ENCODE results near the gene ZNF580. TPM values are rescaled to one million over a fixed set of nuclear protein-coding genes. Genes with fewer than 3 reads are reported as not detected.

Gene ZNF580
- total RNA-seq, 1 donor: 6.5 TPM

DNA sequence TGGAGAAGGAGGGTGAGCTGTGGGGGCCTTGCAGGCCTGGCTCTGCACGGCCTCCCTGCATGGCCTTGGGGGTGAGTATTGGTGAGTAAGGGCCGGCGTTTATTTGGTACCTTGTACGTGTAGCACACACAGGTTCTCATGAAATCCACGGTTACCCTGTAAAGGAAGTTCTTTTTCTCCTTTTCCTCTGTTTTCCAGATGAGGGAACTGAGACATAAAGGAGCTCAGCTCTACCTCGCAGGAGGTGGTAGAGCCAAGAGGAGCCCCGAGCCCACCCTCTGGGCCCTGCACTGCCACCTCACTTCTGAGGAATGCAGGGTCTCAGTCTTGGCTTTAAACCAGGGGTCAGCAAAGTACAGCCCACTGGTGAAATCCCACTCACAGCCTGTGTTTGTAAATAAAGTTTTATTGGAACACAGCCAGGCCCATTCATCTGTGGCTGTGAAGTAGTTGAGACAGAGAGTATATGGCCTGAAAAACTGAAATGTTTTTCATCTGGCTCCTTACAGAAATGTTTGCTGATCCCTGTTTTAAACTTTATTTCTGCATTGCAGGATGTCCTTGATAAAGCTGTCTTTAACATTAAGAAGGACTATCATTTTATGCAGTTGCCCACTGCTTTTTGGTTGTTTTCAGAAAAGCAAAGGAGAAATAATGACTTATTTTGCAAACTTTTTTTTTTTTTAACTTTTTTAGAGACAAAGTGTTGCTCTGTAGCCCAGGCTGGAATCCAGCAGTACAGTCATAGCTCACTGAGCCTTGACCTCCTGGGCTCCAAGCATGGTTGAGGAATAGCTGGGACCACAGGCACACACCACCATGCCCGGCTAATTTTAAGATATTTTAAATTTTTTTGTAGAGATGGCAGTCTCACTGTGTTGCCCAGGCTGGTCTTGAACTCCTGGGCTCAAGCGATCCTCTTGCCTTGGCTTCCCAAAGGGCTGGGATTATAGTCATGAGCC, 40.6 kb downstream of the ZNF580 start:
- no peak for DNase-seq (ENCODE audit: insufficient read length, low spot score, missing footprints)
- H3K36me3 ChIP-seq (ENCODE audit: insufficient read depth, low read length): peaks cover 49% of the 10 kb centered on the region

DNA sequence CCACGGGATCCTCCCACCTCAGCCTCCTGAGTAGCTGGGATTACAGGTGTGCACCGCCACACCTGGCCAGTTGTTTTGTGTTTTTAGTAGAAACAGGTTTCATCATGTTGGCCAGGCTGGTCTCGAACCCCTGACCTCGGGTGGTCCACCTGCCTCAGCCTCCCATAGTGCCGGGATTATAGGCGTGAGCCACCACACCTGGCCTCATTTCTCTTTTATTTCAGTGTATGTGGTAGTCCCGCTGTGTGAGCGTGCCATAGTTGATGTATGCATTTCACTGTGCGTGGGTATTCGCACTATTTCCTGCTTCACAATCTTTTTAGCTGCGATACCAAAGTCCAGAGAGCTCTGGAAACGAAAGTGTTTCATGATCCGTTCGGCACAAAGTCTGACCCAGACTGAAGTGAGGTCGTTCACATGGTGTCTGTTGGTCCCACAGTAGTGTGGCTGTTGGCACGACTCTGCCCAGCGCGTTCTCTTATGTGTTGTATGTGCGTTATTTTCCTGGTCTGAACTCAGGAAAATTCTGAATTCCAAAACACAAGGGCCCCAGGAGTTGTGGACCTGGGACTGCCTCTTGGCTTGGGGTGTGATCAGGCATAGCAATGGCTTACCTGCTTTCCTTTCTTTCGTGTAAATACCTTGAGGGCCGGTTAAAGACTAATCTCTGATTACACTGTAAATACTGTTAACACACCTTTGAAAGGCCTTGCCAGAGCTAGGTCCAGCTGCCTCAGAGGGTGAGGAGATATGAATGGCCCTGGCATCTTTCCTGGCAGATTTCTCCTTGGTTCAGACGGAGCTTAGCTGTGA, 42.9 kb downstream of the ZNF580 start:
- Histone ChIP-seq H3K27me3 (ENCODE audit: insufficient read depth, low read length) (no peaks in the 10 kb centered on the region), H3K4me3 (ENCODE audit: insufficient read depth, low read length) (no peak overlapping the region), H3K9me3 (ENCODE audit: low read depth, low read length) (no peaks in the 10 kb centered on the region), H2AFZ (ENCODE audit: low read length) (no peak overlapping the region), H3K4me2 (ENCODE audit: insufficient read depth, low read length) (no peak overlapping the region), H4K20me1 (ENCODE audit: insufficient read depth, low read length) (peaks cover 78% of the 10 kb centered on the region), H3K4me1 (ENCODE audit: insufficient read depth, low read length) (no peaks in the 10 kb centered on the region), H3K79me2 (ENCODE audit: insufficient read depth, low read length) (peaks cover 91% of the 10 kb centered on the region), H3K36me3 (ENCODE audit: insufficient read depth, low read length) (peaks cover 32% of the 10 kb centered on the region), H3K27ac (ENCODE audit: low read depth, low read length) (no peak overlapping the region)
- TF ChIP-seq, protein P1, sequence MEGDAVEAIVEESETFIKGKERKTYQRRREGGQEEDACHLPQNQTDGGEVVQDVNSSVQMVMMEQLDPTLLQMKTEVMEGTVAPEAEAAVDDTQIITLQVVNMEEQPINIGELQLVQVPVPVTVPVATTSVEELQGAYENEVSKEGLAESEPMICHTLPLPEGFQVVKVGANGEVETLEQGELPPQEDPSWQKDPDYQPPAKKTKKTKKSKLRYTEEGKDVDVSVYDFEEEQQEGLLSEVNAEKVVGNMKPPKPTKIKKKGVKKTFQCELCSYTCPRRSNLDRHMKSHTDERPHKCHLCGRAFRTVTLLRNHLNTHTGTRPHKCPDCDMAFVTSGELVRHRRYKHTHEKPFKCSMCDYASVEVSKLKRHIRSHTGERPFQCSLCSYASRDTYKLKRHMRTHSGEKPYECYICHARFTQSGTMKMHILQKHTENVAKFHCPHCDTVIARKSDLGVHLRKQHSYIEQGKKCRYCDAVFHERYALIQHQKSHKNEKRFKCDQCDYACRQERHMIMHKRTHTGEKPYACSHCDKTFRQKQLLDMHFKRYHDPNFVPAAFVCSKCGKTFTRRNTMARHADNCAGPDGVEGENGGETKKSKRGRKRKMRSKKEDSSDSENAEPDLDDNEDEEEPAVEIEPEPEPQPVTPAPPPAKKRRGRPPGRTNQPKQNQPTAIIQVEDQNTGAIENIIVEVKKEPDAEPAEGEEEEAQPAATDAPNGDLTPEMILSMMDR (IDR thresholded peaks at IDR 0.05; ENCODE audit: extremely low read depth, low read depth, low read length): no peak
- no peak for DNase-seq (ENCODE audit: insufficient read length, low spot score, missing footprints)

More for the DNA sequence above, 40.6 kb downstream of the ZNF580 start:
- peaks cover 11% of the 10 kb centered on the region for H3K4me1 ChIP-seq (ENCODE audit: insufficient read depth, low read length)
- no peak overlapping the region for H3K4me2 ChIP-seq (ENCODE audit: insufficient read depth, low read length)
- no peaks in the 10 kb centered on the region for H3K9me3 ChIP-seq (ENCODE audit: low read depth, low read length)
- peaks cover 84% of the 10 kb centered on the region for H4K20me1 ChIP-seq (ENCODE audit: insufficient read depth, low read length)
- H3K27ac ChIP-seq (ENCODE audit: low read depth, low read length): no peak overlapping the region
- no peak overlapping the region for H2AFZ ChIP-seq (ENCODE audit: low read length)
- H3K27me3 ChIP-seq (ENCODE audit: insufficient read depth, low read length): no peaks in the 10 kb centered on the region
- no peak overlapping the region for H3K4me3 ChIP-seq (ENCODE audit: insufficient read depth, low read length)
- TF ChIP-seq, protein P1 (IDR thresholded peaks at IDR 0.05; ENCODE audit: extremely low read depth, low read depth, low read length): no peak
- H3K79me2 ChIP-seq (ENCODE audit: insufficient read depth, low read length): peaks cover 93% of the 10 kb centered on the region

DNA sequence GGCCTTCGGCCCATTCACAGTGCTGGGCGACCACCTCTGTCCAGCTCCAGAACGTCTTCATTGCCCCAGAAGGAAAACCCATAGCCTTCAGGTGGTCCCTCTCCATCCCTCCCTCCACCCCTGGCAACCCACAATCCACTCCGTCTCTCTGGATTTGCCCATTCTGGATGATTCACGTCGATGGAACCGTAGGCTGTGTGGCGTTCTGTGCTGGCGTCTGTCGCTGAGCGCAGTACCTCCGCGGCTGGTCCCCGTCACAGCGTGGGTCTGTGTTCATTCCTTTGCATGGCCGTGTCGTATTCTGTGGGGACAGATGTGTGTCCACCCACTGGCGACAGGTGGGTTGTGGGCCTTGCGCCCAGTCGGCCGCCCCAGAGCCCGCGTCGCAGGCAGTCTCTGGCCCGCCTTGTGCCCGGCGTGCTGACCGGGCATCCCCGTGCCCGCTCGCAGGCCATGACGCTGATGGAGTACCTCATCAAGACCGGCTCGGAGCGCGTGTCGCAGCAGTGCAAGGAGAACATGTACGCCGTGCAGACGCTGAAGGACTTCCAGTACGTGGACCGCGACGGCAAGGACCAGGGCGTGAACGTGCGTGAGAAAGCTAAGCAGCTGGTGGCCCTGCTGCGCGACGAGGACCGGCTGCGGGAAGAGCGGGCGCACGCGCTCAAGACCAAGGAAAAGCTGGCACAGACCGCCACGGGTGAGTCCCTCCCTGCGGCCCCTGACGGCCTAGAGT, 44.3 kb downstream of the ZNF580 start:
- TF ChIP-seq, protein P1 (IDR thresholded peaks at IDR 0.05; ENCODE audit: extremely low read depth, low read depth, low read length): no peak
- Histone ChIP-seq H4K20me1 (ENCODE audit: insufficient read depth, low read length) (peaks cover 72% of the 10 kb centered on the region), H2AFZ (ENCODE audit: low read length) (no peak overlapping the region), H3K4me3 (ENCODE audit: insufficient read depth, low read length) (no peak overlapping the region), H3K36me3 (ENCODE audit: insufficient read depth, low read length) (peaks cover 21% of the 10 kb centered on the region), H3K9me3 (ENCODE audit: low read depth, low read length) (no peaks in the 10 kb centered on the region), H3K4me2 (ENCODE audit: insufficient read depth, low read length) (no peak overlapping the region), H3K79me2 (ENCODE audit: insufficient read depth, low read length) (peaks cover 84% of the 10 kb centered on the region), H3K27me3 (ENCODE audit: insufficient read depth, low read length) (no peaks in the 10 kb centered on the region), H3K4me1 (ENCODE audit: insufficient read depth, low read length) (no peaks in the 10 kb centered on the region), H3K27ac (ENCODE audit: low read depth, low read length) (no peak overlapping the region)
- DNase-seq (ENCODE audit: insufficient read length, low spot score, missing footprints): no peak
